Tibial artery (tissue), 4 donors: ENCODE data around the gene TRAF2.
A peak's percentile ranks its signal among the peaks of the same experiment; 100 is the strongest.

Source experiments
- DNase-seq, 2 donors: peaks; one replicate each; pipeline ENCODE4 v3.0.0-alpha.2; 2019
- H3K27ac ChIP-seq, 2 donors: fragments of 200-600 bp; sonication (generic) in 1 of 2; 1 replicate in 1 of 2; 2 replicates in 1 of 2; pipeline ENCODE4 v1.5.1; 2018 to 2019; ENCODE audit warnings: mild to moderate bottlenecking in 1 of 2
- H3K27me3 ChIP-seq, 2 donors: fragments of 200-600 bp; sonication (generic) in 1 of 2; one replicate each; pipeline versions ENCODE4 v1.5.1 to v1.6.0; 2016 to 2019
- H3K36me3 ChIP-seq, 3 donors: fragments of 200-600 bp; sonication (generic) in 2 of 3; one replicate each; pipeline ENCODE4 v1.5.1; 2016 to 2019; ENCODE audit warnings: mild to moderate bottlenecking in 2 of 3
- H3K4me1 ChIP-seq, 4 donors: fragments of 200-600 bp; sonication (generic) in 2 of 4; 1 replicate in 3 of 4; 2 replicates in 1 of 4; pipeline ENCODE4 v1.5.1; 2016 to 2019
- H3K4me3 ChIP-seq, 2 donors: fragments of 200-600 bp; sonication (generic) in 1 of 2; 1 replicate in 1 of 2; 2 replicates in 1 of 2; pipeline ENCODE4 v1.5.1; 2018 to 2019; ENCODE audit warnings: mild to moderate bottlenecking in 2 of 2
- H3K9me3 ChIP-seq, 3 donors: fragments of 200-600 bp; sonication (generic) in 1 of 3; one replicate each; pipeline ENCODE4 v1.5.1; 2016 to 2019
- intact Hi-C: fragments of 100-400 bp; cut with DNase I; formaldehyde crosslinking; loops from one replicate; pipeline ENCODE4 v1.15.0; 2023; ENCODE audit warnings: low total_unique reads
- TF ChIP-seq, protein P1 (sequence below), 2 experiments: fragments of 200-600 bp in 1 of 2; fragments of 450-650 bp in 1 of 2; IDR thresholded peaks; one replicate each; pipeline ENCODE4 v1.5.1; 2017 to 2019; ENCODE audit warnings: antibody characterized with exemption in 2 of 2, mild to moderate bottlenecking in 1 of 2, moderate library complexity in 1 of 2

TRAF2 gene

DNA sequence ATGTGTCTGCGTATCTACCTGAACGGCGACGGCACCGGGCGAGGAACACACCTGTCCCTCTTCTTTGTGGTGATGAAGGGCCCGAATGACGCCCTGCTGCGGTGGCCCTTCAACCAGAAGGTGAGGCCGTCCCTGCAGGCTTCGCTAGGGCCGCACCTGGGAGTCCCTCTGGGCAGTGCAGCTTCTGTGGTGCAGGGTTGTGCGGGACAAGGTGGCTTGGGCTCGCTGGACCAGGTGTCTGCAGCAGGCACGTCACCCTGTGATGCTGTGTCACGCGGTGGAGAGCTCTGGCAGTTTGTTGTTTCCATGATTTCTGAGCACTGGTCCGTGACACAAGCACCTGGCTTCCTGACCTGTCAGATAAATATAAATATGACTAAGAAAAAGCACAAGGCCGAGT, 37.6 kb downstream of the TRAF2 start:
- no peaks in the 10 kb centered on the region for H3K27me3 ChIP-seq
- intact Hi-C loops: no loop called here
- peaks cover 0 to 66% (median 43%) of the 10 kb centered on the region in 4 donors for H3K4me1 ChIP-seq
- TF ChIP-seq, protein P1, sequence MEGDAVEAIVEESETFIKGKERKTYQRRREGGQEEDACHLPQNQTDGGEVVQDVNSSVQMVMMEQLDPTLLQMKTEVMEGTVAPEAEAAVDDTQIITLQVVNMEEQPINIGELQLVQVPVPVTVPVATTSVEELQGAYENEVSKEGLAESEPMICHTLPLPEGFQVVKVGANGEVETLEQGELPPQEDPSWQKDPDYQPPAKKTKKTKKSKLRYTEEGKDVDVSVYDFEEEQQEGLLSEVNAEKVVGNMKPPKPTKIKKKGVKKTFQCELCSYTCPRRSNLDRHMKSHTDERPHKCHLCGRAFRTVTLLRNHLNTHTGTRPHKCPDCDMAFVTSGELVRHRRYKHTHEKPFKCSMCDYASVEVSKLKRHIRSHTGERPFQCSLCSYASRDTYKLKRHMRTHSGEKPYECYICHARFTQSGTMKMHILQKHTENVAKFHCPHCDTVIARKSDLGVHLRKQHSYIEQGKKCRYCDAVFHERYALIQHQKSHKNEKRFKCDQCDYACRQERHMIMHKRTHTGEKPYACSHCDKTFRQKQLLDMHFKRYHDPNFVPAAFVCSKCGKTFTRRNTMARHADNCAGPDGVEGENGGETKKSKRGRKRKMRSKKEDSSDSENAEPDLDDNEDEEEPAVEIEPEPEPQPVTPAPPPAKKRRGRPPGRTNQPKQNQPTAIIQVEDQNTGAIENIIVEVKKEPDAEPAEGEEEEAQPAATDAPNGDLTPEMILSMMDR (IDR thresholded peaks at IDR 0.05): no peak
- DNase-seq: peak in 1 of 2 donors; percentile 64
- H3K4me3 ChIP-seq: no peak overlapping the region
- H3K27ac ChIP-seq: peak overlapping the region in 1 of 2 donors; percentile 92
- peaks cover 7 to 52% (median 21%) of the 10 kb centered on the region in 3 donors for H3K36me3 ChIP-seq
- no peaks in the 10 kb centered on the region for H3K9me3 ChIP-seq

GRCh38 chr9:136925414-136926153, 39.3 kb downstream of the TRAF2 start:
- H3K27me3 ChIP-seq: no peaks in the 10 kb centered on the region
- intact Hi-C loops: no loop called here
- H3K9me3 ChIP-seq: no peaks in the 10 kb centered on the region
- H3K4me1 ChIP-seq: peaks cover 0 to 83% (median 54%) of the 10 kb centered on the region in 4 donors
- DNase-seq: peak in 1 of 2 donors; percentile 83
- peaks cover 0 to 40% (median 14%) of the 10 kb centered on the region in 3 donors for H3K36me3 ChIP-seq
- no peak overlapping the region for H3K4me3 ChIP-seq
- peak overlapping the region; percentile 66 to 92 for H3K27ac ChIP-seq
- TF ChIP-seq, protein P1 (IDR thresholded peaks at IDR 0.05): no peak

GRCh38 chr9:136926154-136926704, 39.9 kb downstream of the TRAF2 start:
- H3K9me3 ChIP-seq: no peaks in the 10 kb centered on the region
- no peak for DNase-seq
- peaks cover 0 to 34% (median 8%) of the 10 kb centered on the region in 3 donors for H3K36me3 ChIP-seq
- peaks cover 0 to 80% (median 52%) of the 10 kb centered on the region in 4 donors for H3K4me1 ChIP-seq
- TF ChIP-seq, protein P1 (IDR thresholded peaks at IDR 0.05): no peak
- intact Hi-C loops: no loop called here
- H3K27ac ChIP-seq: peak overlapping the region; percentile 66 to 92
- no peak overlapping the region for H3K4me3 ChIP-seq
- H3K27me3 ChIP-seq: no peaks in the 10 kb centered on the region

DNA sequence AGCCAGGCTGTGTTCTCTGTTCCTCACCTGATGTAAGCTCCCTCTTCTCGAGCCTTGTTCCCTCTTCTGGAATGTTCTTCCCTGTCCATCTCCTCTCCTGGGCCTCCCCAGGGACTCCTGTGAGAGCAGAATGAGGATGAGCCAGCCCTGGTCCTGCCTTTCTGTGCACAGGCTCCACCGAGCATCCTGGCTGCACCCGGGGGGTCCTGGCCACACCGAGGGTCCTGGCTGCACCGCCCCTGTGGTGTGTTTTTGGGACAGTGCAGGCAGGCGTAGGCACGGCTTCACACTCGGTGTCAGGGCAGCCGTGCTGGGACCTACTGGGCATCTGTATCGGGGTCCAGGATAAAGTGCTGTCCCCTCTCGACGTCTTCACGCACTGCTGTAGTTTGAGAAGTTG, 40.4 kb downstream of the TRAF2 start:
- DNase-seq: no peak
- peak overlapping the region; percentile 66 to 92 for H3K27ac ChIP-seq
- peaks cover 0 to 29% (median 7%) of the 10 kb centered on the region in 3 donors for H3K36me3 ChIP-seq
- intact Hi-C loops: no loop called here
- peaks cover 0 to 75% (median 47%) of the 10 kb centered on the region in 4 donors for H3K4me1 ChIP-seq
- no peak overlapping the region for H3K4me3 ChIP-seq
- TF ChIP-seq, protein P1 (IDR thresholded peaks at IDR 0.05): no peak
- H3K27me3 ChIP-seq: no peaks in the 10 kb centered on the region
- H3K9me3 ChIP-seq: no peaks in the 10 kb centered on the region

DNA sequence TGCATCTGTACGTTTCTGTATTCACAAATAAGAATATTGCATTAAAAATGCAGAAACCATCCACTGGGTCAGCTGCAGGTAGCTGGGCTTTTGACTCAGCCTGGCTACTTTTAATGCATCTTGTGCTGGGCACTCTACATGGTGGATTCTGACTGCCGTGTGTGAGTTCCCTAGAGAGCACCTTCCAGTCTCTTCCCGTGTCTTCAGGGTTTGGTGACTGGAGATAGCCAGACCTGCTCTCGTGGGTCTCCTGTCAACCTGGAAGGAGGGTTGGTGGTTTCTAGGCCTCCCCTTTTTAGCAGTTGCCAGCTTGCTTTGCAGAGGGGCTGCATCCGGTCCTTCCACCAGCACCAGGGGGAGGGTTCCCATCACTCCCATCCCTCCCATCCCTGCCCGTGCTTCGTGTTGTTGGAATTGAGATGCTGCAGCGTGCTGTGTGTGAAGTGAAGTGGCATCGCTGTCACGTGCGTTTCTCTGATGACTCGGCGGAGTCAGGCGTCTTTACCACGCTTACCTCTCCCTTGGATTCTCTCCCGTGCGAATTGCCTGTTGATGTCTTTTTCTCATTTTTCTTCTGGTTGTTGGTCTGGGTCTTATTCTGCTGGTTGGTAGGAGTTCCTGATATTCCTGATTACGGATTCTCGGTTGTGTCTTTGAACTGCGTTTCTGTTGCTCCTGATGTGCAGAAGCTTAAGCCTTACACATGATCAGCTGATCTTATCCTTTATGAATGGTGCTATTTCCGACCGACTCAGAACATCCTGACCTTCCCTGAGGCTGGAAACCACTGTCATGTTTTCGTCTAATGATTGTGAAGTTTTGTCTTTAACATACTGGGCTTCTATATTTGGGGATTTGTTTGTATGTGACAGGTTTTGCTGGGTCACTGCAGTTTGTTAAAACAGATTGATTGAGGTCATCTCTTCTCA, 41.3 kb downstream of the TRAF2 start:
- intact Hi-C loops: no loop called here
- Histone ChIP-seq H3K36me3 (peaks cover 0 to 29% (median 7%) of the 10 kb centered on the region in 3 donors), H3K4me3 (no peak overlapping the region), H3K4me1 (peaks cover 0 to 66% (median 39%) of the 10 kb centered on the region in 4 donors), H3K9me3 (no peaks in the 10 kb centered on the region), H3K27me3 (no peaks in the 10 kb centered on the region), H3K27ac (peak overlapping the region; percentile 81 to 87)
- no peak for DNase-seq
- TF ChIP-seq, protein P1 (IDR thresholded peaks at IDR 0.05): no peak
